Measurements from ENCODE around the gene TSHZ2. TPM values are rescaled to one million over a fixed set of nuclear protein-coding genes. Genes with fewer than 3 reads are reported as not detected.
A peak's percentile ranks its signal among the peaks of the same experiment; 100 is the strongest.
"Not testable (repeated sequence)": the region's sequence is repeated elsewhere in the genome, so short reads cannot be mapped to it uniquely, and the experiment has no call there.

TSHZ2 gene
- total RNA-seq, 1 experiment from 2014 or later = 0.05 TPM

DNA sequence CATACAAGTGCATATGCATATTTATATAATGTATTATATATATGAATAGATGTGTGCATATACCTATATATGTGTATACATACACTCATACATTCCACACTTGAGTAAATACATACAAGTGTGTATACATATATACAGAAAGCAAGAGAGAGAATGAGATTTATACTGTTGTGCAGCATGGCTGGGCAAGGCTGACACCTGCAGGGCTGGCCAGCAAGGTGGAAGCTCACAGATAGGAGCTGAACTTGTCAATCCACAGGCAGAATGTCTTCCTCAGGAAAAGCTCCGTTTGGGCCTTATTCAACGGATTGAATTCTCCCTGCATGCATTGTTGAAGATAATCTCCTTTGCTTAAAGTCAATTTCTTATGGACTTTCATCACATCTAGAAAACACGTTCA, 364.7 kb downstream of the TSHZ2 start:
- no peak for DNase-seq (ENCODE audit: low spot score)

DNA sequence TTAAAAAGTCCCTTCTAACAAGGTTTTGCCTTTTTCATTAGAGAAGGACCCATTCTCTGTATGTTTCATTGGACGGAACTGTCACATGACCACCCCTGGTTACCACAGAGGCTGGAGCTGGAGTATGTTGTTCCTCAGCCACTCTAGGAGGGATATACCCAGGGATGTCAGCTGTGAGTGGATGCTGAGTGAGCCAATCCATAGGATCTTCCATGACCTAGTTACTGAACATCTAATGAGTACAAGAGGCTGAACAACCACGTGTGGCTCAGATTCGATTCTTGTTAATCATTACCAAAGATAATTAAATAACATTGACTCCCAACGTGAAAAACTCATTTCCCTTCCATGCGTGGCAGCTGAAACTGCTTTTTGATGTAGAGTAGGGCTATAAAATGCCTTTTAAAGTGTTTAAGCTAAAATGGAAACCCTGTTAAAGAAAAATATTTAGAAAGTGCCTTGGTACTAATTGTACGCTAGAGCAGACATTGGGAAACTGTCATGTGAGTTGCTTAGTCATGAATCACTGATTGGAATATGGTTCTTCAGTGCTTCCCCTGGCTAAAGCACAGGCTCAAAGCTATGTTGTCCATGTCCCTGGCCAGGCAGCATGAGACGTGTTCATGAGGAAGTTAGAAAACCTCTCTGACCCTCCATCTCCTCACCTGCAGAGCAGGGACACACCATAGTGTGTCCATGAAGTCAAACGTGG, 365.4 kb downstream of the TSHZ2 start:
- no peak for DNase-seq (ENCODE audit: low spot score)

DNA sequence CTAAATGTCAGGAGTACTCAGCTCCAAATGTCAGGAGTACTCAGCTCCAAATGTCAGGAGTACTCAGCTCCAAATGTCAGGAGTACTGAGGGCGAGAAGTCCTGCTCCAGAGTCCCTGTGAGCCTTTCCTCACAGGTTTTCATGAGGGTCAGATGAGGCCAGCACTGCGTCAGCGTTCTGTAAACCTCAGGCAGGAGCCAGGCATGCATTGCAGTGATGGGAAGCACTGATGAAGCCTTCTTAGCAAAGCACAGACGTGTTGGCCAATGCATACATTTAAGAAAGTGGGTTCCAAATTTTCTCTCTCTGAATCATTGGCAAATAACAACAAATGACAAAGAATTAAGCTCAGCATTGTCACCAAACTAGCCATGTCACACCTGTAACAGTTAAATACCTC, 366.6 kb downstream of the TSHZ2 start:
- DNase-seq (ENCODE audit: low spot score) = no peak

DNA sequence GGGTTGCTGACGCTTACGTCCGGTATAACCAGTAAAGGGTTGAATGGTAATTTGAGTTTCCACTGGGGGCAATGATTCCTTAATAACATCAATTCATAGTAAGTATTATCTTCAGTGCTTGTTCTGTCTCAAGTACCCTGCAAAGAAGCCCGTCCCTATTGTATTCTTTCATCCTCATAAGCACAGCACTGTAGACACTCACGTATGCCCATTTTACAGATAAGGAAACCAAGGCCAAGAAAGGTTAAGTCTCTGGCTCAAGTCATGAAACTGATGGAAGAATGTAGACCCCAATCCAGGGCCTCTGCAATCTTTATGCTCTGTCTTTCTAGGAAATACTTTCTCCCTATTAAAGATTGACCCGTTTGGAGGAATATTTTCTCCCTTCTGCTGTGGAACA, 370.3 kb downstream of the TSHZ2 start:
- no peak for DNase-seq (ENCODE audit: low spot score)

DNA sequence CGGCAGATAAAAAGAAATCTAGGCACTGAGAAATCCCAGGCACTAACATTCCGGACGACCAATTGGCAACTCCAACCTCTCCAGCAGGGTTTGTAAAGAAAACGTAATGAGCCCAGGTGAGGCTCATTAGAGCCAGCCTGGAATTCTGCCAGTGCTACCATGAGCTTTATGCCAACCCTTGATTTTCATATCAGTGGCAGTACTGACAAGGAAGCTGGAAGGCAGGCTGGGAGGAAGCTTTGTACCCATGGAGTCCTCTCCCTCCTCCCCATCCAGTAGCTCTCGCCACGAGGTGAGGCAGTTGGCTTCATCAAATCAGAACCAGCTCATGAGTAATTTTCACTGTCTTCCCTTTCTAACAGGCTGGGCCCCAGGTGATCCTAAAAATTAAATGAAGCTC, 371.3 kb downstream of the TSHZ2 start:
- peak; percentile 23 for DNase-seq (ENCODE audit: low spot score)

DNA sequence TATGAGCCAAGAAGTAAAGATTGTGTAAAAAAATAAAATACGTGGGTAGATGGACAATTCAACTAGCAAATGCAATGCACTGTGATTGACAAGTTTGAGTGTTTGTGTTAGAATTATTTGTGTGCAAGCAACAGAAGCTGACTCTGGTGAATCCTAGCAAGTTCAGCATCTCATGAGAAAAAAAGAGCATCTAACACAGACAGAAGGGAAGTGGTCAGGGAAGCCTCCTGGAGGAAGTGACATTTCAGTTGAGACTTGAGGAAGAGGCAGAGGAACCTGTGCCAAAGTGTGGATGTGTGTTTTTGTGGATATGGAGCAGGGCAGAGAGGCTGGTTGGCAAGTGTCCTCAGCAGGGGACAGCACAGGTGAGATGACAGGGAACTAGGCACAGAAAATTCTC, 372.7 kb downstream of the TSHZ2 start:
- no peak for DNase-seq (ENCODE audit: low spot score)

DNA sequence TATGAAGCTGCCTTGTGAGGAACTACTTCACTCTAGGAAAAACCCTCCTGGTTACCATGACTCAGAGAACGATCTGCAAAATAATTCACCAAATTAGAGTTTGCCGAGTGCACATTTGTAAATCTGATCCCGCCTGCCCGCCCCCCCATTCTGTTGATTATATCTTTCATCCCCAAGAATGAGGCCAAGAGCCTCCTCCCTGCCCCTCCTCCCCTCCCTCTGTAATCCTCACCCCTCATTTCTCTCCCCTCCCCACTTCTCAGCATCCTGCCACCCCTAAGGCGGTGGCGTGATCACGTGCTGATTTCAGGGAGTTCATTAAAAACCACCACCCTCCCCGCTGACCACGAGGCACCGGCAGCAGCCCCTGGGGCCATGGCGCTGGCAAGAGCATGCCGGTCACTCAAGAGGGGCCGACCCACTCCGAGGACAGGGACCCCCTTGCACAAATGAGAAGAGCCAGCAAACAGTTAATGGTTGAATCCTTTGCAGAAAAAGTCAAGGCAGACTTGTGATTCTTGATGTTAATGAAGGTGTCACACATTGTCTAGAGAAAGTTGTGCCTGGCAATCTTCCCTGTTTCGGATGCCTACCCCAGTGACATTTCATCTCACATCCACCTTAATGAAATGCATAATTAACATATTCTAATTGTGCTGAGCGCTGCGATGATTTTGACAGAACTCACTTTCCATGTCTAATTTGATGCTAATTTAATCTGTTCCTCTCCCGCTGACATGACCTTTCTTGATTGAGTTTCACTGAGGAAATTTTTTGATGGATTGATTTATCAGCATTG, 373.6 kb downstream of the TSHZ2 start:
- DNase-seq (ENCODE audit: low spot score) = no peak

DNA sequence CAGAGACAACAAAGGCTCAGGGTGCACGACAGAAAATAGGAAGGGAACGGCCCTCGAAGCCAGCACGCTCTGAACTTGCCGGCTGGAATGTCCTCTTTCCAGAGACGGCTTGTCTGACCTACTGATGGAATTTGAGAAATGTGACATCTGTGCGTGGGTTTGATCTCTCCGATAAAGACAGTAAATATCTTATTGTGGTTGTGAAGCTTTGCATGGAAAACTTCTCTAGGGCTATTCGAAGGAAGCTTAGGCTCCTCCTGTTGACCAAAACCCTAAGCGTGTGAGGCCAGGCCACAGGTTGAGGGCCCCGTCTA, 374.1 kb downstream of the TSHZ2 start:
- no peak for DNase-seq (ENCODE audit: low spot score)

DNA sequence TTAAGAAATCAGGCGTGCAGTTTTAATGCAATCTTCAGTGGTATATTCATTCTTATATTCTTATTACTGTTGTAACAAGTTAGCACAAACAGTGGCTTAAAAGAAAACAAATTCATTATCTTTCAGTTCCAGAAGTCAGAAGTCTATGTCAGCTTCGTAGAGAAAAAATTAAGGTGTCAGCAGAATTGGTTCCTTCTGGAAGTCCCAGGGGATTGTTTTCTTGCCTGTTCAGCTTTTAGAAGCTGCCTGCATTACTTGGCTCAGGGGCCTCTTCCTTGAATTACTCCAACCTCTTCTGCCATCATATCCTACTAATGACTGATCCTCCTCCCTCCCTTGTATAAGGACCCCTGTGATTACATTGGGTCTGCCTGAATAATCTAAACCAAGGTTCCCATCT, 377.6 kb downstream of the TSHZ2 start:
- DNase-seq (ENCODE audit: low spot score) = no peak

DNA sequence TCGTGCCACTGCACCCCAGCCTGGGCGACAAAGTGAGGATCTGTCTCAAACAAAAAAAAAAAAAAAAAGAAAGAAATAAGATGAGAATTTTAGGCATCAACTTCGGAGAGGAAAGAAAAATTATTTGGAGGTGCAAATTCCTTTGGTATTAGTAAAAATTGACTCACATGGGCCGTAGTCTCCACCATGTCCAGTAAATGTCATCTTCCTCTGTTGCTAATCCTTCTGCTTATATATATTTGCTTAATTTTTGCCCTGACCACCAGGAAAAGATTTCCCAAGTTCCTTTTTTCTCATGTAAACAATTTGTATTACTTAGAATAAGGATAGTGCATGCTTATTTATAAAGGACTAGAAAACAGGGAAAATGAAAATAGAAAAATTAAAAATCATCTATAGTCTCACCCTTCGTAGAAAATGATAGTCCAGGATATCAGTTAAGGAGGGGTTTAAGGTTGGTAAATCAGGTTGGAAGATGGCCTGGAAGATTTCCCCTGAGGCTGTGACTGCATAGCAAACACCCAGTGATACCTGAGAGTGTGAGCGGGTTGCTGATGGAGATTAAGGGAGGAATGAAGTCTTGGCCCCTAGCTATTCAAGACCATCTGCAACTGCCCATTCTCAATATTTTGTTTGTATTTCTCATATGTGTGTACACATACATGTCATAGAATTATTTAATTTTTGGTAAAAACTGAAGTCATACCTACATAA, 380.7 kb downstream of the TSHZ2 start:
- DNase-seq (ENCODE audit: low spot score) = no peak

DNA sequence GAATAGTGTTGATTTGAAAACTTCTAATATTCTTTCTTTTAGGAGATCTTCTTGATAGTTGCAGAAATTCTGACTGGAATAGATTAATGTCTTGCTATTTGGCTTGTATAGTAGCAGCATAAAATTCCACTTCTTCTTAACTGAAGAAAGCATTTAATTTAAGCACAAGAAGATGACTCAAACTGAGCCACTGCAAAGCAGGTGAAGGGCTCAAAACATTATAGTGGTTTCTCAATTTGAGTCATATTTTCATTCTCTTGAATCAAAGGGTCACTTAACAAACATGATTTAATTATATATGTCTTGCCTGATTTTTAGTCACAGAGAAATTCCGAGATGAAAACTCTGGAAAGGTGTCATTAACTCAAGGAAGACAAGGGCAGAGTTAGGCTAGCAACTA, 382.2 kb downstream of the TSHZ2 start:
- no peak for DNase-seq (ENCODE audit: low spot score)

DNA sequence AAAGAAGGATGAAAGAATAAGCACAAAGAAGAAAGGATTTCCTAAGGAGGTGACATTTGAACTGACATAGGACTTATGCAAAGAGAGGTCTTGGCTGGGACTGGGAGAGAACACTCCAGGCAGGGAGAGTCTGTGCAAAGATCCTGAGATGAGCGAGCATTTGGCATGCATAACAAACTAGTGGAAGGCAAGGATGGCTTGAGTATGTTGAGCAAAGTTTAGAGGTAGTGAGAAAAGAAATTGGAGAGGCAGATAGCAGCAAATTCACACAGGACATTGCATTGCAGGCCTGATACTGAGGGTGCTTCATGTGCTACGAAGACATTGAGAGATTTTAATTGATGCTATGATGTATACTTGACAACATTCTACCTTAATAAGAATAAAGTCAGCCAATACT, 383.6 kb downstream of the TSHZ2 start:
- DNase-seq (ENCODE audit: low spot score) = no peak

DNA sequence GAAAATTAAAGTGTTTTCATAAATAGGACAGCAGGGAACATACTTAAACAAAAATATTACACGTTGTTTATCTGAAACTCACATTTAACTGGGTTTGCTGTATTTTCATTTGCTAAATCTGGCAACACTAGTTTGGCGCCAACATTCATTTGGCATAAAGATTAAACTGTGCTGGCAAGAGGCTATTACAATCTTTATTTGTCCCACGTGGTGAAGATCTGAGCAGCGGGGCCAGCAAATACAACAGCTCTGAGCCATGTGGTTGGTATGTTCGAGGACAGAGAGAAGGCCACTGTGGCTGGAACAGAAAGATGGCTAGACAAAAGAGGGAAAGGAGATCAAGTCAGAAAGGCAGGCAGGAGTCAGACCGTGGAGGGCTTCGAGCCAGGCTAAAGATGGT, 387.3 kb downstream of the TSHZ2 start:
- no peak for DNase-seq (ENCODE audit: low spot score)

DNA sequence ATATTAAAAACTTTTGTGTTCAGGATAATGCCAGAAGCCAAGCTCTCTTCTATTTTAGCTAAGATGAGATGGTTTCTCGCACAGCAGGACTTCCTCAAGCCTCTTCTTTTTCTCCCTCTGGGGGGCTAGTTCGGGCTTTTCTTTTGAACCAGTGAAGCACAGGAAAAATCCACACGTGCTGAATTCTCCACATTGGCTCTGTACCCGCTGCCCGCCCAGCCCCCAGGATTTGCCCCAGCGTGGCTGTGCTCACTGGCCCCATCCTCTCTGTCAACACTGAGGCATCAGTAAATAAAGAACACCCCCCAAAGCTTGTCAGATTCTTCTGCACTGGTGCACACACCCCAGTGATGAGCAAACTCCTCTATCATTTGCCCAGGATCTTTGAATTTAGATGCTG, 388.7 kb downstream of the TSHZ2 start:
- DNase-seq (ENCODE audit: low spot score) = no peak

DNA sequence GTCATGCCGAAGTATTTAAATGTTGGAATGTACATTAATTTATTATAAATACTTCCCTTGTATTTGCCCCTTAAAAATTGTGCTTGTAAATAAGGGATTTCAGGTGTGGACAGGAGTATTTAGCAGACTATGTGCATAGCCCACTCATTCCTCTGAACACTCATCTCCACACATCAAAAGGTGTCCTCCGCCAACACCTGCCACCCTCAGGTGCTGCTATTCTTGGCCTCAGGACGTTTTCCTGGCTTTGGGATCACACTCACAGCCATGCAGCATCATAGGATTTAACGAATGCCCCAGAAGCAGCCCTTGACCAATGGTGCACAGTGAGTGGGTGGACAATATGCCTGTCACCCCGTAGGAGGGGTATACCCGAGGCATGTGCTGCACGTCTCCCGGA, 390.6 kb downstream of the TSHZ2 start:
- DNase-seq (ENCODE audit: low spot score) = no peak

DNA sequence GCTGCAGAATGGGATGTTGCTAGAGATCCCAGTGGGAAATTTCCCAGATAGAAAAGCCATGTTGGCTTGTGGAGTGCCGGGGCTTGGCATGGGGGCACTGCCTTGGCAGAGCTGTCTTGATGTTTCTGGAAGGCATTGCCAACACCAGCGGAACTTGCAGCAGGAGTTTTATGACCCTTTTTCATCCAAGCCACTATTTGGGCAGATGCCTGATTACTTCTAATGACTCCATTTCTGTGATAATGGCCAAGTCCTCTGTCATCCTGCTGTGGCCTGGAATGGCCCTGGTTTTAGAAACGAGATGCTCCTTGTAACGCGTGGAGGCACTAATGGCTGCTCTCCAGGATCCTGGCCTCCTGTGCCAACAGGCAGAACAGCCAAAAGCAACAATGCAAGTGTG, 392.5 kb downstream of the TSHZ2 start:
- DNase-seq (ENCODE audit: low spot score) = no peak

DNA sequence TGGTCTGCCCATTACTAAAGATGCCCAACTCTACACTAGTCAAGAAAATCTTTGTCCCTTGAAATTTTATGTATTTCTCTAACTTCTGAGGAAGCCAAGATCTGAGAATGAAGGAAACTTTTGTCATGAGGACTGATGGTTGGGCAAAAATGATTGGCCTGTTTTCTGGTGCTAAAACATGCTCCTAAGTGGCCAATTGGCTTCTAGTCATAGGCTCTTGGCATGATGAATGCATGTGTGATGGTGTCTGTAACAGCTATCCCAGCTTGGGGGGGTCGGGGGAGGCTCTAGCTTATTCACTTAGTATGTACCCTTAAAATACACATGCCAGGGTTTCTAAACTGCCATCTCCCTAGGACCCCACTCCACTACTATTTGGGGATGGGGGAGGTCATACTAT, 392.9 kb downstream of the TSHZ2 start:
- DNase-seq (ENCODE audit: low spot score) = no peak

DNA sequence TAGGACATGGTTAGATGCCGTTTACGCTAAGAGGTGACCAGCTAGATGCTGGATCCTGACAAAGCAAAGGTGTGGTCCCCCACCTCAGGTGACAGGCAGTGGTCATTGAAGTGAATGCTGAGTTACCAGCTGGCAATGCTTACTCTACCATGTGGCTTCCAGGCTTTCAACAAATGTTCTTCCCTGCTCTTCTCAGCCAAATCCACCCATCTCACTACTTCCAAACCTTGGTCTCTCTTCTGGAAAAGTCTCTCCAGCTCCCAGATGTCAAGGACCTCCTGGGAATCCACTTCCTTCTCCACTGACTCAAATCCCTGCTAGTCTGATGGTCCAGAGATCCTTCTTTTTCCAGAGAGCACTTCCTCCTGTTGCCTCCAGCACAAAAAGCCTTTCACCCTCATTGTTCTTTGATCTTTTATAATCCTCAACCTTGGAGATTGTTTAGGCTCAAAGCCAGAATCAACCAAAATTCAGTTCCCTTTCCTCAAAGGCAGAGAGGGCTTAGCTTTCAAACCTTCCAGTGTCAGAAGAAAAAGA, 393.4 kb downstream of the TSHZ2 start:
- DNase-seq (ENCODE audit: low spot score) = no peak

DNA sequence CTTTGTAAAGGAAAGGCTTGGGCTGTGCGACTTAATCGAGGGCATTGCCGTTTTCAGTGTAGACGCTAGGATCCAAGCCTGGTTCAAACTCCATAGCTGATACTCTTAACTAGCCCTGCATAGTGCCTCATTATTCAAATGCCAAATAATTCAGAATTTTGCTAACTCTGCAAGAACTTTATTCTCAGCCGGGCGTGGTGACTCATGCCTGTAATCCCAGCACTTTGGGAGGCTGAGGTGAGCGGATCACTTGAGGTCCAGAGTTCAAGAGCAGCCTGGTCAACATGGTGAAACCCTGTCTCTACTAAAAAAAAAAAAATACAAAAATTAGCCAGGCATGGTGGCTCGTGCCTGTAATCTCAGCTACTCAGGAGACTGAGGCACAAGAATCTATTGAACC, 394.8 kb downstream of the TSHZ2 start:
- DNase-seq (ENCODE audit: low spot score) = not testable (repeated sequence)

DNA sequence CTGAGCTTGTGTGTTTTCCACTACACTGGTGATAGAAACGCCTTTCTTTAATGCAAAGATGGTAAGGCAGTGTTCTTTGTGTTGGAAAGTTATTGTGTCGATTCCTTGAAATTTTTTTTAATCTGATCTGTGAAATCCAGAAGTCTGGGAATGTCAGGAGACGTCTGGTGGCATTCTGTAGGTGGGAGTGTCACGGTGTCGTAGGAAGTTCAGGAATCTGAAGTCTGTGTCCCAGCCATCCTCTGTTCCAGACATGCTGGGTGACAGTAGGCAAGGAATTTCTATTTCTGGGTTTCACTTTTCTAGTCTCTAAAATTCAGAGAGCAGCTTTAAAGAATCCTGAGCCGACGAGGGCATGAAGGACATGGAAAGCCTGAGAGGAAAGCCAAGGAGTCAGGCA, 397.7 kb downstream of the TSHZ2 start:
- no peak for DNase-seq (ENCODE audit: low spot score)

DNA sequence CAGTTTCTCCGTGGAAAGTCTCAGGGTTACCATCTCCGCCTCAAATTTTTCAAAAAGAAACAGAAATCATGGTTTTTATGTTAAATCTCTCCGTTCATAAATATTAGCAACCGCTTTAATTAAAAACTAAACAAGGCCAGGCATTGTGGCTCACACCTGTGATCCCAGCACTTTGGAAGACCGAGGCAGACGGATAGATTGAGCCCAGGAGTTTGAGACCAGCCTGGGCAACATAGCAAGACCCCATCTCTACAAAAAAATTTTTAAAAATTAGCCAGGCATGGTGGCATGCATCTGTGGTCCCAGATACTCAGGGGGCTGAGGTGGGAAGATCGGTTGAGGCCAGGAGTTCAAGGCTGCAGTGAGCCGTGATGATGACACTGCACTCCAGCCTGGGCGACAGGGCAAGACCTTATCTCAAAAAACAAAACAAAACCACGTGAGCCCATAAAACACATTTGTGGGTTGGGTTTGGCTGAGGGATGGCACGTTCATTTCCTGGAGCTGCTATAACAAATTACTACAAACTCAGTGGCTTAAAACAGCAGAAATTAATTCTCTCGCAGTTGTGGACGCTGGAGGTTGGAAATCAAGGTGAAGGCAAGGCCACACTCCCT, 398.3 kb downstream of the TSHZ2 start:
- DNase-seq (ENCODE audit: low spot score) = no peak

DNA sequence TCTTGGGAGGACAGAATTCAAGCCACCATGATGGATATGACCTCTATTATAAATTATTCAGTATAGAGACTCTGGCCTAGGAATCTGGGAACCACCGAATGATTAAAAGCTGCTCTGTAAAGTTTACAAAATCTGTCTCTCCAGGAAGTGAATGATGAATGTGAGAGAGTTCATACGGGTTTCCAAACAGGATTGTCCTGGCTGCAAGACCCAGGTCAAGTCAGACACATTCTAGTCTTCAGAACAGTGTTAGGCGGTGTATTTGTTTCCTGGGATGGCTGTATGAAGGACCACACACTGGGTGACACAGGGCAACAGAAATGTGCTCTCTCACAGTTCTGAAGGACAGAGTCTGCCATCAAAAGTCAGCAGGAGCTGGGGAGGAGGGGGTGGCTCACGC, 399.1 kb downstream of the TSHZ2 start:
- DNase-seq (ENCODE audit: low spot score) = no peak

Data from HT-29 (cell line).